ENCODE results near the gene KNSTRN.

KNSTRN gene

GRCh38 chr15:40345867-40346578 lies 36.5 kb upstream of the KNSTRN start:
- DNase-seq (ENCODE audit: low spot score) = no peak
- in situ Hi-C loops (cut with MboI; ENCODE audit: low sequenced_read_pairs, unreplicated experiment) = loop anchor here (5.0 kb wide), 1 partner anchor 76 kb away; no protein-coding TSS in a partner anchor
- no peak for TF ChIP-seq CTCF (IDR thresholded peaks at IDR 0.05; ENCODE audit: borderline replicate concordance, control extremely low read depth, extremely low read depth, insufficient read depth, missing control alignments)

- no peak for TF ChIP-seq CTCF (IDR thresholded peaks at IDR 0.05; ENCODE audit: borderline replicate concordance, control extremely low read depth, extremely low read depth, insufficient read depth, missing control alignments)
- in situ Hi-C loops (cut with MboI; ENCODE audit: low sequenced_read_pairs, unreplicated experiment) = loop anchor here (5.0 kb wide), 1 partner anchor 75 kb away; no protein-coding TSS in a partner anchor
- no peak for DNase-seq (ENCODE audit: low spot score)
These were observed 35.7 kb upstream of the KNSTRN start for GRCh38 chr15:40346579-40347558.

GRCh38 chr15:40347559-40348473 lies 34.7 kb upstream of the KNSTRN start:
- no peak for TF ChIP-seq CTCF (IDR thresholded peaks at IDR 0.05; ENCODE audit: borderline replicate concordance, control extremely low read depth, extremely low read depth, insufficient read depth, missing control alignments)
- in situ Hi-C loops (cut with MboI; ENCODE audit: low sequenced_read_pairs, unreplicated experiment) = loop anchor here (5.0 kb wide), 1 partner anchor 74 kb away; no protein-coding TSS in a partner anchor
- DNase-seq (ENCODE audit: low spot score) = no peak

GRCh38 chr15:40348474-40348870 lies 34.0 kb upstream of the KNSTRN start:
- DNase-seq (ENCODE audit: low spot score) = no peak
- no peak for TF ChIP-seq CTCF (IDR thresholded peaks at IDR 0.05; ENCODE audit: borderline replicate concordance, control extremely low read depth, extremely low read depth, insufficient read depth, missing control alignments)
- in situ Hi-C loops (cut with MboI; ENCODE audit: low sequenced_read_pairs, unreplicated experiment) = loop anchor here (5.0 kb wide), 1 partner anchor 74 kb away; no protein-coding TSS in a partner anchor

GRCh38 chr15:40349163-40349562 lies 33.4 kb upstream of the KNSTRN start:
- no peak for DNase-seq (ENCODE audit: low spot score)
- TF ChIP-seq CTCF (IDR thresholded peaks at IDR 0.05; ENCODE audit: borderline replicate concordance, control extremely low read depth, extremely low read depth, insufficient read depth, missing control alignments) = no peak
- in situ Hi-C loops (cut with MboI; ENCODE audit: low sequenced_read_pairs, unreplicated experiment) = loop anchor here (5.0 kb wide), 1 partner anchor 73 kb away; no protein-coding TSS in a partner anchor

Measured in GM13976 (cell line).